ENCODE data around the gene XRCC4. TPM values are rescaled to one million over a fixed set of nuclear protein-coding genes. Genes with fewer than 3 reads are reported as not detected.
"Not testable (repeated sequence)": the region's sequence is repeated elsewhere in the genome, so short reads cannot be mapped to it uniquely, and the experiment has no call there.

XRCC4 gene
- total RNA-seq, 1 experiment from 2014 or later: 17.1 TPM

DNA sequence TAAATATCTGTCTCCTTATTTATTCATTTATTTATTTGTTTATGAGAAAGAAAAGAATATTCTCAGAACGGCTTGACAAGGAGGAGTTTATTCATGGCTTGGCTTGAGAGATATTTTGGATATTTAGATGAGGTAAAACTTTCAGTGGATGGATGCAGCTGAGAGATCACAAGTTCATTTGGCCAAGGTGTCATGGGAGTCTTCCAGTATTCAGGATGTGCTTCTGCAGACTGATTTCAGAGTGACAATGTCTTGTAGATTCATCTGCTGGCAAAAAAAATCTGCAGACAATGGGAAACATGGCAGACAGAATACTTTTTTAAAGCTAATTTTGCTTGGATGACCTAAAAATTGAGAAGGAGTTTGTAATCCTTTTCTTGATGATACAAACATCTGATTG lies 38.5 kb downstream of the XRCC4 start:
- DNase-seq (ENCODE audit: low read depth): no peak

DNA sequence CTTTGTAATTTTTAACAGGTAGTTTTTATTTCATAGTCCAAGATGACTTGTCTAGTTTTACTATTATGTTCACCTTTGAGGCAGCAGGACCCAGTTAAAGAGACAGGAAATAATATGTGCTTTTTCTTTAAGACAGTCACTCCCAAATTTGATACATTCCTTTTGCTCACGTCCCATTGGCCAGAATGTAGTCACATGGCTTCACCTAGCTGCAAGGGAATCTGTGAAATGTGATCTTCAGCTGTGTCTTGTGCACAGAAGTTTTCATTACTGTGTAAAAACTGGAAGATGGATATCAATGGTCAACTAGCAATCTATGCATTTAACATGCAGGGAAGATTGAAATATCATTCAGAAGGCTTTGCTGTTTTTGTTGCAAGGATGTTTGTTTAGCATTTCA lies 41.1 kb downstream of the XRCC4 start:
- DNase-seq (ENCODE audit: low read depth): no peak

DNA sequence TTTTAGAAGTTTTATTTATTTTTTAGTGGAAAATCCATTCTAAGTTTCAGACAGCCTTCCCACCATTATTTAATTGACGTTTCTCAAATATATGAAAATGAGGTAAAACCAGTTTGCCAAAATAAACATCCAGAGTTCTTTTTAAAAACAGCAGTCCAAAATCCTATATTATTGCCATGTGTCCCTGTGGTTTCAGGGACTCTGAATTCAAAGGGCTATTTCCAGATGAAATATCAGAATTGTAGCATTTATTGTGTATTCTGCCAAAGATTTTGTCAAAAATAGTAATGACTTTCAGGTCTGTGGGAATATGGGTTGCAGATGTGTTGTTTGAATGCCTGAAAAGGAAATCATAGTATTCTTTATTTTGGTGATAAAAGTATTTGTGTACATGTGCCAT lies 41.6 kb downstream of the XRCC4 start:
- no peak for DNase-seq (ENCODE audit: low read depth)

DNA sequence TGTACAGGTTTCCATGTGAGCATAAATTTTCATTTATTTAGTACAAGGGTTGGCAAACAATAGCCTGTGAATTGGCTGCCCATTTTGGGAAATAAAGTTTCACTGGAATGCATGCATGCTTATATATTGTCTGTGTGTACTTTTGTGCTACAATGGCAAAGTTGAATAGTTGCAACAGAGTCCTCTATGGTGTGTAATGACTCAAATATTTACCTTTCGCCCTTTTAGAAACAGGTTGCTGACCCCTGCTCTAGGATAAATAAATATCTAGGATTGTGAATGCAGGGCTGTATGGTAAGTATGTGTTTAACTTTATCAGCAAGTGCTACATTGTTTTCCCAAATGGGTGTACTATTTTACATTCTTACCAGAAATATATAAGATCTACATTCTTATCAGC lies 47.2 kb downstream of the XRCC4 start:
- no peak for DNase-seq (ENCODE audit: low read depth)

DNA sequence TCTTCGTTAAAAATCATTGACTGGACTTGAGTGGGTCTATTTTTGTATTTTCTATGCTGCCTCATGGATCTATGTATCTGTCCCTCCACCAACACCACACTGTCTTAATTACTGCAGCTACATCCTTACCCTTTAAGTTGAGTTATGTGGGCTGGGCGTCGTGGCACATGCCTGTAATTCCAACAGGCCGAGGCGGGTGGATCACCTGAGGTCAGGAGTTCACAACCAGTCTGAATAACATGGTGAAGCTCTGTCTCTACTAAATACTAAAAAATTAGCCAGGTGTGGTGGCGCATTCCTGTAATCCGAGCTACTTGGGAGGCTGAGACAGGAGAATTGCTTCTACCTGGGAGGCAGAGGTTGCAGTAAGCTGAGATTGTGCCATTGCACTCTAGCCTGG lies 48.2 kb downstream of the XRCC4 start:
- DNase-seq (ENCODE audit: low read depth): no peak

DNA sequence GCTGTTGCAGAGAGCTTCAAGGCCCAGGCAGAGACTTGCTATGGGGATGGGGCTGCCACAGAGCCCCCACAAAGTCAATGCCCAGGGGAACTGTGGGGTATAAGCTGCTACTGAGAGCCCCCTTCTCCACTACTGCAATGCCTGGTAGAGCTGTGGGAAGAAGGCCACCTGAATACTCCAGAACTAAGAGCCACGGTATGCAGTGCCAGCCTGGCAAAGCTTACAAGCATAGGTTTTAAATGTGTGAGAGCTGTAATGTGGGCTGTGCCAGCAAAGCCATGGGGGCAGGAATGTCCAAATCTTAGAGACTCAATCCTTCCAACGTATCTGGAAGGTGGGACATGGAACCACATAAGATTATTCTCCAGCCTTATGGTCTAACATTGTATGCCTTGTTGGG lies 49.2 kb downstream of the XRCC4 start:
- DNase-seq (ENCODE audit: low read depth): no peak

DNA sequence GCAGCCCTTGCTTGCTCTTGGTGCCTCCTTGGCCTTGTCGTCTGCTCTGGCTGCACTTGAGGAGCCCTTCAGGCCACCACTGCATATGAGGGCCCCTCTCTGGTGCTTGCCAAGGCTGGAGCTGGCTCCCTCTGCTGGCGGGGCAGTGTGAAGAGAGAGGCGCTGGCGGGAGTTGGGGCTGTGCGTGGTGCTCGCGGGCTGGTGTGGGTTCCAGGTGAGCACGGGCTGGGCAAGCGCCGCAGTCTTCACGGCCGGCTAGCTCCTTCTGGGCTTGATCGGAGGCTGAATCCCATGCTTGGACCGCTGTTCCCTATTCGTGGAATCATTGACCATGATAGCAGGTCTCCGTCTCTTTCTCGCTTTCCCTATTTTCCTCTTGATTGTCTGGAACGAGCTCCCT lies 56.5 kb downstream of the XRCC4 start:
- DNase-seq (ENCODE audit: low read depth): no peak

DNA sequence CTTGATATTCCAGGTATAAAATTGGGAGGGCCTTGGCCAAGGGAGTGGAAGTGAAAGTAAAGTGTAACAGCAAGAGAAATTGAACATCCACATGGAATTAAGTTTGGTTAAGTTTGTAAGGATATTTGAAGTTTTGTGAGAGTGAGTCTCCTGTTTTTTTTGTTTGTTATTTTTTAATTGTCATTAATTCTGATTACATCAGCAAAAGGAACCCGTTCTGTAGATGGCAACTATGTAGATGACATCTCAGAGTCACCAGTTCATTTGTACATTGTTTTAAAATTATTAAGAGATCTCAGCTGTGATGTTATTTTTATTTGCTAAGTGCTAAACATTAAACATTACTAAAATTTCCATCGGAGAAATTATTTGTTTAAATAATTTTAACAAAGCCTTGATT lies 65.2 kb downstream of the XRCC4 start:
- DNase-seq (ENCODE audit: low read depth): no peak

DNA sequence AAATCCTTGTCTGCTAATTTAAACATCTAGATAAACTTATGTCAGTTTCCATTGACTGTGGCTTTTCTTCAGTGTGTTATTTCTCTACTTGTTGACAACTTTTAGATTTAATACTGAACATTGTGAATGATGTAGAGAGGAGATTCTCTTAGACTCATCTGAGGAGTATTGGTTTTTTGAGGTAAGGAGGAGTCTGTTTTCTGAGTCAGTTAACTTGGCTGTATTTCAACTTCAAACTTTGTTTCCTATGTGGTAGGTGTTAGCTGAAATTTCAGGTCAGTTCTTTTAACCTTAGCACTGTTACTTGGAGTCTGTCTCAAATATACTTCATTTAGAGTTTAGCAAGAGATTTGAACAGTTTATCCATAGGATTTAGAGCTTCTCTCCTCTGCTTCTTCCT lies 67.9 kb downstream of the XRCC4 start:
- DNase-seq (ENCODE audit: low read depth): peak; percentile 30

DNA sequence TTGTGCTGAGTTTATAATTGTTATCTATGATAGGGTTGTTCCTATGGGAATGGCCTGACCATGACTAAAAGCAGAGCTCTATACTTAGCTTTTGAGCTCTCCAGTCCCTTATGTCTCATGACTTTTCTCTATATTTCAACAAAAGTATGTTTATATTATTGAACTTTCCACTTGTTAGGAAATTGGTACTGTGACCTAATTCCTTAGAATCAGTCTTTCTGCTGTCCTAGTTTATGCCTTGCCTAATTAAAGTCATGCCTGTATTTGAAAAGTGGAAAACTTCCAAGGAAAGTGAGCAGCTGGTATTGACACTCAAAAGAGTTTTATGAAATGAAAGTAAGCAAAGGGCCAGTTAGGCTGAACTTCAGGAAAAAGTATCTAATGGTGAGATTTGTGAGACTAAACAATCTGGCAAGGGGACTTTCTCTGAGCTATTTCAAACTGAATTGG lies 68.6 kb downstream of the XRCC4 start:
- no peak for DNase-seq (ENCODE audit: low read depth)

DNA sequence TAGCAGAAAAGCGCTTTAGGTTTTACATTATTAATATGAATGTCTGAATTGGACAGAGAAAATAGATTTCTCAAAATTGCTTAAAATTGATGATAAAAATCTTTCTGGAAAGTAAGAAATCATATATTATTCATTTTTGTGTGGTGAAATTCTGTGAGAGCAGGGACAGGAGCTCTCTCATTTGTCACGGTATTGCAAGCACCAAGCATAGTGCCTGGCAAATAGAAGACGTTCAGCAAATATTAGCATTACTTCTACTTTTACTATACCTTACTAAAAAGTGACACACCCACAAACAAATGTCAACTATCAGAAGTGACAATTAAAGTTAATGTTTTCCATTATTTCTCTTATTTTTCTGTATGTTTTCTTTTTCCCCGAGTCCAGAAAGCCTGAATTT lies 69.1 kb downstream of the XRCC4 start:
- DNase-seq (ENCODE audit: low read depth): no peak

DNA sequence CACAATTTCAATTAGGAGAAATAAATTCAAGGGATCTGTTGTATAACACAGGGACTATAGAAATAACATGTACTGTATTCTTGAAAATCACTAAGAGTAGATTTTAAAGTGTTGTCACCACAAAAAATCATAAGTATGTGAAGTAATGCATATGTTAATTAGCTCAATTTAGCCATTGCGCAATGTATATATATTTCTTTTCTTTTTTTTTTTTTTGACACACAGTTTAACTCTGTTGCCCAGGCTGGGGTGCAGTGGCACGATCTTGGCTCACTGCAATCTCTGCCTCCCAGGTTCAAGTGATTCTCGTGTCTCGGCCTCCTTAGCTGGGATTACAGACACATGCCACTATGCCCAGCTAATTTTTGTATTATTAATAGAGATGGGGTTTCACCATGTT lies 70.2 kb downstream of the XRCC4 start:
- DNase-seq (ENCODE audit: low read depth): no peak

DNA sequence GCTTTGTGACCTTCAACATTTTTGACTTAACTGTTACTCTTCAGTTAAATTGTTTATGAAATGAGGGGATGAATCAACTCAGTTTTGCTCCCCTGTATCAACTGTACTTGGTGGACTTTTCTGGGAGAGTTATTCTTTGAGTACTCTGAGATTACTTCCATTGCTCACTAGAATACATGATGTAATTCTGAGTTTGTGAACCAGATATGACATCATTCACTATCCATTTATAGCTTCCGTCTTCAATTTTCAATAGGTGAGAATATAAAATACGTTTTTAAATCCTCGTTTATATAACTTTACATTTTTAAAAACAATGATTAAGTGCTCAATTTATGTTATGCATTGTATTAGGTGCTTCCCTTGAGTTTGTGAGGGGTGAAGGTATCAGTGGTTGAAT lies 71.0 kb downstream of the XRCC4 start:
- no peak for DNase-seq (ENCODE audit: low read depth)

DNA sequence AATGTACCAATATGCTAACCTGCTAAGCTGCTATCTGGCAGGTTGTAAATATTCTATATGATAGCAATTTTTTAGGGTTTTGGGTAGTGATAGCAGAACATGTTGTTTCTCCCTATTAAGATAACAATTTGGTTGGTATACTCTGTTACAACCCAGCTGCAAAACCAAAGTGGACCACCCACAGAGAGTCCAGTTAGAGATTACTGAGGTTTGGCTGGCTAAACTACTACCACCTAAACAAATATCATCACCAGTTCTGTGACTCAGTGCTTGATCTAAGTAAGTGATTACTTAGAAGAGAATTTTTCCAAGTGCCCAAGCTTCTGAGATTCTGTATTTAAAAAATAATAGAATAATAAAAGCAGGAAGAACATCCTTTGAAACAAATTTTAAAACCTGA lies 72.3 kb downstream of the XRCC4 start:
- peak; percentile 34 for DNase-seq (ENCODE audit: low read depth)

DNA sequence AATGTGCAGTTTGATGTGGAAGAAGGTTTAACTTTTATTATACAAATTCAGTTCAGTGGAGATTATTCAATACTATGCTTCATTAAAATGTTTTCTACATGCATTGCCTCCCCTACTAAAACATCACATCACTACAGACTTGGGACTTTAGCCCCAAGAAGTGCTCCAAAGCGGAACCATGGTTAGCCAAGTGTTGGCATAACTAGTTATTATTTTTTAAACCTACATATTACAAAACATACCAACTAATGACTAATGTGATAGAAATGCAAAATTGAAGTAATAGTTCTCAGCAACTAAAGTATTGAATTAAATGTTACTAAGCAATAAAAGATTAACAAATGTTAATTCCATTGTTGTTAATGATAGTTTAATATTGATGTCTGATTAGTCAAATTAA lies 74.5 kb downstream of the XRCC4 start:
- DNase-seq (ENCODE audit: low read depth): no peak

DNA sequence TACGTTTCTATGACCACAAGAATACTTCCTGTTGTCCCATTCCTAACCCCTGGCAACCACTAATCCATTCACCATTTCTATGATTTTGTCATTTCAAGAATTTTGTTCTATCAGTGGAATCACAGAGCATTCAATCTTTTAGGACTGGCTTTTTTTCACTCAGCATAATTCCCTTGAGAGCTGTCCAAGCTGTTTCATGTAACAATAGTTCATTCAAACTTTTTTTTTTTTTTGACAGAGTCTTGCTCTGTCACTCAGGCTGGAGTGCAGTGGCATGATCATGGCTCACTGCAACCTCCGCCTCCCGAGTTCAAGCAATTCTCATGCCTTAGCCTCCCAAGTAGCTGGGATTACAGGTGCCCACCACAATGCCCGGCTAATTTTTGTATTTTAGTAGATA lies 75.6 kb downstream of the XRCC4 start:
- not testable (repeated sequence) for DNase-seq (ENCODE audit: low read depth)

DNA sequence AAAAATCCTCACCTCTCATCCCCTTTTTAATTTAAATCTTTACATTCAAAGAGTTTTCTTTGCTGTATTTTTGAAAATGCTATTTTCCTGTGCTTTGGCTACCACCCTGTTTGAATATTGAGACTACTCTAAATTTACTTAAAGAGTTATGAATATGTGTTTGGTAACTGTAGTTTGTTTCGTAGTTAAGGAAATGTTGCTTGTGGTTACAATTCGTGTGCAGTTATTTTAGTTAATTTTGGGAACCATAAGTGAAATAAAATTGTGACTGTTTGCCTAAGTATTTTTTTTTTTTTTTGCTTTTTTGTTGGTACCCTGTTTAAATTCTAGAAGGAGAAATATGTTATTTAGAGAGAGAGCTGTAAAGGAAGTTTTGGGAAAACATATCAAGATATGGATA lies 78.7 kb downstream of the XRCC4 start:
- no peak for DNase-seq (ENCODE audit: low read depth)

DNA sequence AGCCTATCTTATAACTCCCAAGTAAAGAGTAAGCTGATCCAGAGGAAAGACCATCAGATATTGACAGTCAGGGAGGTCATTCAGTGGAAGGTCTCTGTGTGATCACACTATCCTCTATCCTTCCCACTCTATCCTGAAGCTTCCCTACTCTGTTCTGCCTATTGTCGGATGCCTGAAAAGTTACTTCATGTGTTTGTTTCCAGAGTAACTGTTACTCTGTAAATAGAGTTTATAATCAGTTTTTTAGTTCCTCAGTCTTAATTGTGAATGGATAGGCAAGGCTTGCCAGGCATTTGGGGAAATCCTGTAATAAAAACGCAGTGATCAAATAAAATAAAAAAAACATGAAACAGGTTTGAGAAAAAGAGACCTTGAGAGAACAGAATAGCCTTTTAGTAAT lies 79.8 kb downstream of the XRCC4 start:
- DNase-seq (ENCODE audit: low read depth): no peak

DNA sequence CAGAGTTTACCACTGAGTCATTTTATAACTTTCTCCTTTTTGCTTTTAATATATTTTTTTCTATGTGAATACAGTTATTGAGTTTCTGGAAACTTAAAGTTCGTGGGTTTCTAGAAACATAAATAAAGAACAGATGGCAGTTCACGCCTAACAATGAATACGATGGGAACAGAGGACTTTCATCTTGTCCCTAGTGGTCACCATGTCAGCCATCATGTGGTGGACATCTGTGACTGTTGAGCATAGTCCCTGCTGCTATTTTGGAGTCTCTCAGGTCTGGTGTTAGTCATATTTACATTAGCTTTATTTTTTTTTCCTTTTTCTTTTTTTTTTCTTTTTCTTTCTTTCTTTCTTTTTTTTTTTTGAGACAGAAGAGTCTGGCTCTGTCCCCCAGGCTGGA lies 85.3 kb downstream of the XRCC4 start:
- no peak for DNase-seq (ENCODE audit: low read depth)

DNA sequence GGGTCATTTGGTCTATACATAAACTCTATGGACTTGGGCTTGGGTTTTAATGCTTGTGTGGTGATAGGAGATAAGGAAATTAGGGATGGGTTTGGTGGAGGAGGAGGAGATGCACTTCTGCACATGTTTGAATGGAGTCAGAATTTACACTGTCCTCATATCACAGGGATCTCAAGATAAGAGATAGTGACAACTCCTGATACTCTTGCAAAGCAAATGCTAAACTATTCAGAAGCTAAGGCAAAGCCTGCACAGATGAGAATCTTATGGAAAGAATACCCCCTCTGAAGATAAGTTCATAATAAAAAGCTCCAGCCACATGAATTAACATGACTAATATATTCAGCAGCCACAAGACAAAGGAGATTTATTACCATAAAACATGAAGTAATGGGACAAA lies 90.2 kb downstream of the XRCC4 start:
- DNase-seq (ENCODE audit: low read depth): no peak

DNA sequence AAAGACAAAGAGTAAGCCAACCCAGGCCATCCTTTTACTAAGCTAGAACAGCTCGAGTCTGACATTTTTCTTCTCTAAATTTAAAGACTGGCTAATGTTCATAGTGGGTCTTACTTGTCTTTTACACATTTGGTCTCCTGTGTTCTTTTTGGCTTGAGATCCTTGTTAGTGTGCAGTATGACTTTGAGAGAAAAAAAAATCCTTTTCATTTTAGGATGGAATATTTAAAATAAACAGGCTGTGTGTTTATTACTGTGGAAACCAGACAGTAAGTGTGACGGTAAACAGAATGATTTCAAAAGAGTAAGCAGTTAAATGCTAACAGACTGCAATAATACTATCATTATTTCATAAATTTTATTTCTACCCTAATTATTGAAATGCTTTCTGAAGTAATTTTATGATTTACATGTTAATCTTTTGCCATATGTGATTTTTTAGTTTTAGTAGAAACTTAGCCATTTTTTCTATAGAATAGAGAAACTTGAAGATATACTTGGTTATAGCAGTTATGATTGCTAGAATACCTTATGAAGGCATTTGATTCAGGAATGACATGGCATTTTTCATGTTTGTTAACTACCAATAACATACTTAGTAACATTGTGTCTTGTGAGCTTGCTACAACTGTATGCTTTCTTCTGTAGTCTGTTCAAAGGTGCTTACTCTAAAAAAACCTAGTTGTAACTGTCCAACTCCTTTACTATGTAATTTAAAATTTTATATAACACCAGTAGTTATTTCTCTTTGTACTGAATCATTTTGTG lies 92.4 kb downstream of the XRCC4 start:
- no peak for DNase-seq (ENCODE audit: low read depth)

DNA sequence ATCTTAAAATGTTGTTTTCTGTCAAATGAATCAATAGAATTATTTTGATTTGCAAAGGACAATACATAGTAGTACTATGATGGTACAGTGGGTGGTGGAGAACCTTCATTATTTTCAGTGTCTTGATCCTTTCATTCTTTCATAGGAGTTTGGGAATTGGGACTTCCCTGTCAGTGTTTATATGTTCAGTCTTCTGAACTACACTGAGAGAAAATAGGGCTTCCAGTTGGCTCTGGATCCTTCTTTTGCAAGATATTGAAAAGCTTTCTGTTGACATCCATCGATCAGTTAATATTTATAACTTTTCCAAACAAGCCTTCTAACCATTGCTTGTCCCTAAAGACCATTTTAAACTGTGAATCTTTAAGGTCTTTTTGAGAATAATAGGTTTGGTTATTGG lies 94.7 kb downstream of the XRCC4 start:
- DNase-seq (ENCODE audit: low read depth): no peak

DNA sequence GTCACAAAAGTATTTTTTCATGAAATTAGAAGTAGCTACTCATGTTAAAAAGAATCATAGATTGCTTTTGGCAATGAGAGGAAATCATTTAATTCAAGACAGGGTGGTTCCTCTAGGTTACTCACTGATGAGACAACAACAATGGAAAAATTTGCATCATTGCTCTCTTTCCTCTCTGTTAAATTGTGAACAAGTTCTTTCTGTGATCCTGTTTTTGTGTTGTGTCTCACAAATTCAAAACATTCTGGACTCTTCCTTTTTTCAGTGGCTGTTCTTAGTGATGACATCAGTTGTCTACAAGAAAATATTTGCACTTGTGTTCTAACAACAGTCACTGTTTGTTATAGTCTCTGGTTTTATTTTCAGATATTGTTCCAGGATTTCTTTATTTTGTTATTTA lies 95.3 kb downstream of the XRCC4 start:
- DNase-seq (ENCODE audit: low read depth): no peak

DNA sequence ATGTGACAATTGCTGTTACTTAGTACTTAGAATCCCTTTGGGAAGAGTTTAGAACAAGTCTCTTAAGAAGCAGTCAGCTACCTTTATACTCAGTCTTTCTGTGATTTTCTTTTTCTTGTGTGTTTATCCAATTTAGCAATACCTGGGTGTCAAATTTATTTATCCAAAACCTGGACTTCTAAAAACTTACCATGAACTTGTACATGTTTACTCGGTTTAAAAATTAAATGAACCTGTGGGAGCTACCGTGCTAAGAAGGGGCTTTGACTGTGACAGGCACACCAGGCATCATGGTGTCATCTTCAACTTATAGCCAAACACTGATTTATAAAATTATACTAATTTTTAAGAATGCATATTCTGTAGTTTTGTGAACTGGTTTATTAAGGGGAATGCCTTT lies 96.5 kb downstream of the XRCC4 start:
- no peak for DNase-seq (ENCODE audit: low read depth)

Measured in M059J (cell line).